Stimulated activated effector memory CD8-positive, alpha-beta T cell treated with anti-CD3 and anti-CD28 coated beads, Interleukin-12 subunit alpha, Interleukin-12 subunit beta, amount 100 ng/mL, for 72 hours (primary cell): Measurements from ENCODE around the gene KMT2C.
"Not testable (repeated sequence)": the region's sequence is repeated elsewhere in the genome, so short reads cannot be mapped to it uniquely, and the experiment has no call there.

Experiments used
- ATAC-seq: fragments of 150-1000 bp; cut with Tn5 transposase; 2 replicates; pipeline ENCODE4 v1.10.0; 2021
- DNase-seq, 2 donors: peaks; one replicate each; pipeline ENCODE4 v3.0.0; 2021 to 2022; ENCODE audit warnings: low spot score in 2 of 2
- H3K27ac Mint-ChIP-seq: one replicate; pipeline ENCODE4 v1.8.0; 2022; ENCODE audit warnings: mild to moderate bottlenecking, mixed read lengths
- H3K36me3 Mint-ChIP-seq: one replicate; pipeline ENCODE4 v1.8.0; 2022; ENCODE audit warnings: mild to moderate bottlenecking, mixed read lengths
- H3K4me1 Mint-ChIP-seq: one replicate; pipeline ENCODE4 v1.8.0; 2022; ENCODE audit warnings: mixed read lengths
- H3K4me3 Mint-ChIP-seq: one replicate; pipeline ENCODE4 v1.8.0; 2022; ENCODE audit warnings: mild to moderate bottlenecking, mixed read lengths
- H3K9me3 Mint-ChIP-seq: one replicate; pipeline ENCODE4 v1.8.0; 2022; ENCODE audit warnings: mixed read lengths

Gene KMT2C

GRCh38 chr7:152432735-152433134 lies 3.1 kb downstream of the KMT2C start:
- H3K36me3 Mint-ChIP-seq, DNase-seq, H3K9me3 Mint-ChIP-seq, H3K27ac Mint-ChIP-seq, ATAC-seq: not testable (repeated sequence)
- H3K4me3 Mint-ChIP-seq = peak overlapping the region; percentile 79
- peaks cover 32% of the 10 kb centered on the region for H3K4me1 Mint-ChIP-seq

- no peaks in the 10 kb centered on the region for H3K9me3 Mint-ChIP-seq
- H3K27ac Mint-ChIP-seq = no peak overlapping the region
- ATAC-seq (no peak), DNase-seq (no peak)
- no peak overlapping the region for H3K4me3 Mint-ChIP-seq
- peaks cover 9% of the 10 kb centered on the region for H3K36me3 Mint-ChIP-seq
- peaks cover 32% of the 10 kb centered on the region for H3K4me1 Mint-ChIP-seq
Observed at GRCh38 chr7:152430854-152431253, 4.9 kb downstream of the KMT2C start.

- H3K36me3 Mint-ChIP-seq, DNase-seq, H3K4me3 Mint-ChIP-seq, ATAC-seq, H3K27ac Mint-ChIP-seq, H3K9me3 Mint-ChIP-seq: not testable (repeated sequence)
- H3K4me1 Mint-ChIP-seq = peaks cover 38% of the 10 kb centered on the region
Observed at GRCh38 chr7:152430118-152430517, 5.7 kb downstream of the KMT2C start.

GRCh38 chr7:152424348-152425108 lies 11.3 kb downstream of the KMT2C start:
- peaks cover 5% of the 10 kb centered on the region for H3K9me3 Mint-ChIP-seq
- H3K36me3 Mint-ChIP-seq = peaks cover 5% of the 10 kb centered on the region
- ATAC-seq = peak; percentile 98
- no peak for DNase-seq
- H3K4me1 Mint-ChIP-seq = peaks cover 59% of the 10 kb centered on the region
- H3K4me3 Mint-ChIP-seq = peak overlapping the region; percentile 36
- peak overlapping the region; percentile 70 for H3K27ac Mint-ChIP-seq

GRCh38 chr7:152423991-152424347 lies 11.8 kb downstream of the KMT2C start:
- H3K4me3 Mint-ChIP-seq = peak overlapping the region; percentile 36
- H3K27ac Mint-ChIP-seq = no peak overlapping the region
- peaks cover 59% of the 10 kb centered on the region for H3K4me1 Mint-ChIP-seq
- ATAC-seq (no peak), DNase-seq (no peak)
- peaks cover 5% of the 10 kb centered on the region for H3K9me3 Mint-ChIP-seq
- peaks cover 5% of the 10 kb centered on the region for H3K36me3 Mint-ChIP-seq

GRCh38 chr7:152423171-152423570 lies 12.6 kb downstream of the KMT2C start:
- not testable (repeated sequence) for H3K36me3 Mint-ChIP-seq

GRCh38 chr7:152420950-152421349 lies 14.9 kb downstream of the KMT2C start:
- H3K27ac Mint-ChIP-seq, ATAC-seq, H3K36me3 Mint-ChIP-seq, H3K4me3 Mint-ChIP-seq, DNase-seq, H3K9me3 Mint-ChIP-seq: not testable (repeated sequence)
- H3K4me1 Mint-ChIP-seq = peaks cover 43% of the 10 kb centered on the region

More at GRCh38 chr7:152423171-152423570, 12.6 kb downstream of the KMT2C start:
- peaks cover 53% of the 10 kb centered on the region for H3K4me1 Mint-ChIP-seq
- not testable (repeated sequence) for ATAC-seq, DNase-seq, H3K9me3 Mint-ChIP-seq, H3K27ac Mint-ChIP-seq, H3K4me3 Mint-ChIP-seq

- peak overlapping the region; percentile 15 for H3K27ac Mint-ChIP-seq
- H3K4me3 Mint-ChIP-seq = peak overlapping the region; percentile 25
- H3K36me3 Mint-ChIP-seq = peaks cover 5% of the 10 kb centered on the region
- peaks cover 5% of the 10 kb centered on the region for H3K9me3 Mint-ChIP-seq
- ATAC-seq = peak; percentile 75
- H3K4me1 Mint-ChIP-seq = peaks cover 33% of the 10 kb centered on the region
- DNase-seq = no peak
Observed at GRCh38 chr7:152419473-152420429, 16.1 kb downstream of the KMT2C start.

- no peak for DNase-seq
- Mint-ChIP-seq H3K4me3 (no peak overlapping the region), H3K4me1 (peaks cover 10% of the 10 kb centered on the region), H3K36me3 (peaks cover 6% of the 10 kb centered on the region), H3K9me3 (no peaks in the 10 kb centered on the region), H3K27ac (no peak overlapping the region)
- ATAC-seq = no peak
Observed at GRCh38 chr7:152414779-152415178, 21.0 kb downstream of the KMT2C start.

- no peak overlapping the region for H3K27ac Mint-ChIP-seq
- H3K4me1 Mint-ChIP-seq = peaks cover 5% of the 10 kb centered on the region
- H3K4me3 Mint-ChIP-seq = no peak overlapping the region
- H3K36me3 Mint-ChIP-seq = peaks cover 10% of the 10 kb centered on the region
- H3K9me3 Mint-ChIP-seq = peaks cover 3% of the 10 kb centered on the region
- DNase-seq (no peak), ATAC-seq (no peak)
Observed at GRCh38 chr7:152411389-152411788, 24.4 kb downstream of the KMT2C start.

- Mint-ChIP-seq H3K4me3 (no peak overlapping the region), H3K9me3 (peaks cover 14% of the 10 kb centered on the region), H3K36me3 (peaks cover 11% of the 10 kb centered on the region), H3K4me1 (peaks cover 5% of the 10 kb centered on the region), H3K27ac (no peak overlapping the region)
- ATAC-seq (peak; percentile 33), DNase-seq (no peak)
Observed at GRCh38 chr7:152406491-152406890, 29.3 kb downstream of the KMT2C start.

- H3K4me3 Mint-ChIP-seq, H3K27ac Mint-ChIP-seq, DNase-seq, H3K4me1 Mint-ChIP-seq: not testable (repeated sequence)
- ATAC-seq = peak; percentile 22
- Mint-ChIP-seq H3K36me3 (peaks cover 11% of the 10 kb centered on the region), H3K9me3 (peaks cover 14% of the 10 kb centered on the region)
Observed at GRCh38 chr7:152406030-152406429, 29.8 kb downstream of the KMT2C start.

- Mint-ChIP-seq H3K27ac (no peak overlapping the region), H3K4me1 (peaks cover 13% of the 10 kb centered on the region), H3K36me3 (peaks cover 4% of the 10 kb centered on the region), H3K4me3 (no peak overlapping the region), H3K9me3 (peaks cover 14% of the 10 kb centered on the region)
- no peak for DNase-seq
- peak; percentile 9 for ATAC-seq
Observed at GRCh38 chr7:152403726-152404125, 32.1 kb downstream of the KMT2C start.

GRCh38 chr7:152402384-152403250 lies 33.2 kb downstream of the KMT2C start:
- Mint-ChIP-seq H3K4me3 (no peak overlapping the region), H3K9me3 (peaks cover 14% of the 10 kb centered on the region), H3K27ac (no peak overlapping the region), H3K36me3 (peaks cover 4% of the 10 kb centered on the region), H3K4me1 (peaks cover 19% of the 10 kb centered on the region)
- ATAC-seq (peak; percentile 27), DNase-seq (no peak)

- ATAC-seq (no peak), DNase-seq (no peak)
- Mint-ChIP-seq H3K36me3 (peaks cover 4% of the 10 kb centered on the region), H3K27ac (no peak overlapping the region), H3K4me1 (peaks cover 35% of the 10 kb centered on the region), H3K4me3 (no peak overlapping the region), H3K9me3 (peaks cover 5% of the 10 kb centered on the region)
Observed at GRCh38 chr7:152399344-152399743, 36.5 kb downstream of the KMT2C start.
